Measurements from ENCODE around the gene DENND4A.
A peak's percentile ranks its signal among the peaks of the same experiment; 100 is the strongest.
"Not testable (repeated sequence)": the region's sequence is repeated elsewhere in the genome, so short reads cannot be mapped to it uniquely, and the experiment has no call there.

Gene DENND4A

GRCh38 chr15:65819563-65819960 is 27.5 kb upstream of the DENND4A start:
- no peak for DNase-seq

- no peak for DNase-seq
Observed at GRCh38 chr15:65818927-65819562, 27.0 kb upstream of the DENND4A start.

GRCh38 chr15:65816441-65816840 is 24.3 kb upstream of the DENND4A start:
- DNase-seq = no peak

- DNase-seq = peak in 1 of 56 donors; percentile 6
Observed at GRCh38 chr15:65816008-65816407, 23.9 kb upstream of the DENND4A start.

- DNase-seq = not testable (repeated sequence)
Observed at GRCh38 chr15:65814271-65814670, 22.2 kb upstream of the DENND4A start.

- DNase-seq = no peak
Observed at GRCh38 chr15:65812916-65813315, 20.8 kb upstream of the DENND4A start.

- no peak for DNase-seq
Observed at GRCh38 chr15:65812467-65812866, 20.4 kb upstream of the DENND4A start.

- DNase-seq = no peak
Observed at GRCh38 chr15:65811835-65812234, 19.7 kb upstream of the DENND4A start.

GRCh38 chr15:65811011-65811733 is 19.1 kb upstream of the DENND4A start:
- not testable (repeated sequence) for DNase-seq

- DNase-seq = no peak
Observed at GRCh38 chr15:65806397-65806796, 14.3 kb upstream of the DENND4A start.

GRCh38 chr15:65805019-65805745 is 13.1 kb upstream of the DENND4A start:
- DNase-seq = no peak

GRCh38 chr15:65804252-65804931 is 12.3 kb upstream of the DENND4A start:
- no peak for DNase-seq

- DNase-seq = no peak
Observed at GRCh38 chr15:65801229-65801805, 9.2 kb upstream of the DENND4A start.

GRCh38 chr15:65796610-65797078 is 4.6 kb upstream of the DENND4A start:
- no peak for DNase-seq

- DNase-seq = no peak
Observed at GRCh38 chr15:65795663-65796216, 3.6 kb upstream of the DENND4A start.

- no peak for DNase-seq
Observed at GRCh38 chr15:65793818-65794104, 1.7 kb upstream of the DENND4A start.

- DNase-seq = no peak
Observed at GRCh38 chr15:65792988-65793817, 1.1 kb upstream of the DENND4A start.

GRCh38 chr15:65791335-65792137 is 557 bp downstream of the DENND4A start:
- peak in 50 of 56 donors; percentile 9 to 80 (median 64) for DNase-seq

GRCh38 chr15:65790694-65791334 is 1.3 kb downstream of the DENND4A start:
- DNase-seq = peak in 1 of 56 donors; percentile 32
